CD4-positive, alpha-beta T cell (primary cell): ENCODE data around the gene WRAP53. TPM values are rescaled to one million over a fixed set of nuclear protein-coding genes. Genes with fewer than 3 reads are reported as not detected.
A peak's percentile ranks its signal among the peaks of the same experiment; 100 is the strongest.

ENCODE experiments used
- ATAC-seq: fragments of 200-7000 bp; cut with Tn5 transposase; one replicate; pipeline ENCODE4 v1.10.0; 2022; ENCODE audit warnings: mild to moderate bottlenecking; ENCODE audit not compliant: poor library complexity
- CTCF ChIA-PET: fragments of 350-600 bp; sonication (Branson Sonifier 250); formaldehyde crosslinking; loops from one replicate; lab custom pipeline; 2021; ENCODE audit warnings: antibody characterized with exemption, inconsistent platforms; lab: Charles Lee
- POLR2A ChIA-PET: fragments of 350-600 bp; sonication (Branson Sonifier 250); formaldehyde crosslinking; loops from one replicate; lab custom pipeline; 2021; ENCODE audit warnings: antibody characterized with exemption, inconsistent platforms; lab: Charles Lee
- DNase-seq, 14 experiments: peaks; one replicate each; pipeline ENCODE4 v3.0.0-alpha.2; 2013 to 2020; ENCODE audit warnings: mixed read lengths in 2 of 14
- H3K27ac ChIP-seq, 2 donors: one replicate each; pipeline versions ENCODE4 v1.5.1 to v1.7.0; 2013; ENCODE audit warnings: low read length in 2 of 2, low read depth in 1 of 2, mild to moderate bottlenecking in 1 of 2
- H3K27me3 ChIP-seq, 2 experiments: 1 replicate in 1 of 2; 2 replicates in 1 of 2; pipeline versions ENCODE4 v1.6.1 to v1.7.0; 2013; ENCODE audit warnings: low read length in 2 of 2, control low read depth in 1 of 2, mild to moderate bottlenecking in 1 of 2, moderate library complexity in 1 of 2; ENCODE audit not compliant: insufficient read depth in 2 of 2, control insufficient read depth in 1 of 2
- H3K36me3 ChIP-seq: one replicate; pipeline ENCODE4 v1.6.1; 2013; ENCODE audit warnings: low read length, control low read depth; ENCODE audit not compliant: insufficient read depth
- H3K4me1 ChIP-seq: one replicate; pipeline ENCODE4 v1.6.1; 2013; ENCODE audit warnings: low read length, control low read depth; ENCODE audit not compliant: insufficient read depth
- H3K4me3 ChIP-seq: one replicate; pipeline ENCODE4 v1.5.1; 2013; ENCODE audit warnings: mild to moderate bottlenecking, low read length, moderate library complexity
- H3K9me3 ChIP-seq, 2 experiments: 1 replicate in 1 of 2; 2 replicates in 1 of 2; pipeline versions ENCODE4 v1.6.1 to v1.7.0; 2013; ENCODE audit warnings: low read length in 2 of 2, mild to moderate bottlenecking in 2 of 2, control low read depth in 1 of 2, moderate library complexity in 1 of 2; ENCODE audit not compliant: control insufficient read depth in 1 of 2, insufficient read depth in 1 of 2
- H3K27ac Mint-ChIP-seq: one replicate; pipeline ENCODE4 v1.8.0; 2020; ENCODE audit warnings: mixed read lengths
- H3K27me3 Mint-ChIP-seq: one replicate; pipeline ENCODE4 v1.8.0; 2021; ENCODE audit warnings: mixed read lengths
- H3K36me3 Mint-ChIP-seq: one replicate; pipeline ENCODE4 v1.8.0; 2021; ENCODE audit warnings: low read depth, mixed read lengths
- H3K4me1 Mint-ChIP-seq: one replicate; pipeline ENCODE4 v1.8.0; 2021; ENCODE audit warnings: low read depth, mixed read lengths
- H3K4me3 Mint-ChIP-seq: one replicate; pipeline ENCODE4 v1.8.0; 2020; ENCODE audit warnings: mild to moderate bottlenecking, mixed read lengths
- H3K9me3 Mint-ChIP-seq: one replicate; pipeline ENCODE4 v1.8.0; 2020; ENCODE audit warnings: mixed read lengths
- CTCF ChIP-seq: fragments of 200-600 bp; IDR thresholded peaks from one replicate; pipeline ENCODE4 v1.8.0; 2022; ENCODE audit warnings: antibody characterized with exemption, mild to moderate bottlenecking
- intact Hi-C, 2 experiments: fragments of 100-400 bp; cut with DNase I in 1 of 2; cut with micrococcal nuclease in 1 of 2; formaldehyde crosslinking; loops; one replicate each; pipeline versions ENCODE4 v1.15.1 to v1.9.0; 2023 to 2025; cut with DNase I, micrococcal nuclease
- total RNA-seq, 174 experiments: library from RNA in 2 of 174; stranded (reverse) in 2 of 174; gene quantifications; one replicate each; pipeline ENCODE4 v1.2.3 and lab custom pipeline; 2021 to 2026

WRAP53 gene
- total RNA-seq, 2 experiments from 2014 or later, result 3.9 to 4.0 TPM

- CTCF ChIA-PET, result no interaction called here
- Histone ChIP-seq H3K9me3 (peaks cover 0 to 14% of the 10 kb centered on the region in 2 experiments), H3K4me3 (no peak overlapping the region), H3K4me1 (peaks cover 27% of the 10 kb centered on the region), H3K27me3 (peaks cover 57 to 67% of the 10 kb centered on the region in 2 experiments), H3K27ac (no peak overlapping the region), H3K36me3 (no peaks in the 10 kb centered on the region)
- DNase-seq (no peak), ATAC-seq (no peak)
- Mint-ChIP-seq H3K36me3 (no peaks in the 10 kb centered on the region), H3K27me3 (peaks cover 89% of the 10 kb centered on the region), H3K4me1 (peaks cover 38% of the 10 kb centered on the region), H3K4me3 (no peak overlapping the region), H3K27ac (no peak overlapping the region), H3K9me3 (no peaks in the 10 kb centered on the region)
- TF ChIP-seq CTCF, result no peak
- POLR2A ChIA-PET, result no interaction called here
- intact Hi-C loops, result no loop called here
Measured at GRCh38 chr17:7714721-7715594, 26.7 kb downstream of the WRAP53 start.

GRCh38 chr17:7715936-7716886, 27.9 kb downstream of the WRAP53 start:
- ChIA-PET CTCF (interaction anchor here (1.8 kb wide), 1 partner anchor 29 kb away, joined by 7 read pairs; the partner anchor contains the start of gene TP53), POLR2A (no interaction called here)
- intact Hi-C loops, result no loop called here
- Histone ChIP-seq H3K27ac (no peak overlapping the region), H3K27me3 (peaks cover 60 to 76% of the 10 kb centered on the region in 2 experiments), H3K4me1 (peaks cover 21% of the 10 kb centered on the region), H3K36me3 (no peaks in the 10 kb centered on the region), H3K9me3 (peaks cover 0 to 14% of the 10 kb centered on the region in 2 experiments), H3K4me3 (no peak overlapping the region)
- H3K4me3 Mint-ChIP-seq, result peak overlapping the region; percentile 30
- no peaks in the 10 kb centered on the region for H3K9me3 Mint-ChIP-seq
- ATAC-seq, result no peak
- no peak for DNase-seq
- no peak for TF ChIP-seq CTCF
- H3K4me1 Mint-ChIP-seq, result peaks cover 32% of the 10 kb centered on the region
- peaks cover 87% of the 10 kb centered on the region for H3K27me3 Mint-ChIP-seq
- H3K27ac Mint-ChIP-seq, result no peak overlapping the region
- no peaks in the 10 kb centered on the region for H3K36me3 Mint-ChIP-seq
